Measurements from ENCODE around the gene KRTAP4-3. TPM values are rescaled to one million over a fixed set of nuclear protein-coding genes. Genes with fewer than 3 reads are reported as not detected.
"Not testable (repeated sequence)": the region's sequence is repeated elsewhere in the genome, so short reads cannot be mapped to it uniquely, and the experiment has no call there.

The KRTAP4-3 gene
- total RNA-seq, 1 donor, result not detected

DNA sequence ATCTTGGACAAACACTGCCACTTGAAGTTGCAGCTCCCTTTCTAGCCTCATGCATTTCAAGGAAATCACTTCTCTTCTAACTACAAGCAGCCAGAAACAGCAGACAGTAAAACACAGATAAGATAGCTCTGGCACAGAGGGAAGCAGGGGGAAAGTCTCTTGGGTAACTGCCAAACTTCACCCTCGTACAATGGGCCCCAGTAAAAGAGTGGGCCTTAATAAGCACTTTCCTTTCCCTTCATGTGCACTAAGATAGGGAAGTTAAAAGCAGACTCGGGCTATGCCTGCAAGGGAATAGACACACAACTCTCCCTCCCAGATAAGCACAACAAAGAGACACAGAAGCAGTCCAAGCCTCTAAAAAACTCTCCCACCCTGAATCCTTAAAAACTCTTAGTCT, 14.2 kb downstream of the KRTAP4-3 start:
- TF ChIP-seq, protein P1, sequence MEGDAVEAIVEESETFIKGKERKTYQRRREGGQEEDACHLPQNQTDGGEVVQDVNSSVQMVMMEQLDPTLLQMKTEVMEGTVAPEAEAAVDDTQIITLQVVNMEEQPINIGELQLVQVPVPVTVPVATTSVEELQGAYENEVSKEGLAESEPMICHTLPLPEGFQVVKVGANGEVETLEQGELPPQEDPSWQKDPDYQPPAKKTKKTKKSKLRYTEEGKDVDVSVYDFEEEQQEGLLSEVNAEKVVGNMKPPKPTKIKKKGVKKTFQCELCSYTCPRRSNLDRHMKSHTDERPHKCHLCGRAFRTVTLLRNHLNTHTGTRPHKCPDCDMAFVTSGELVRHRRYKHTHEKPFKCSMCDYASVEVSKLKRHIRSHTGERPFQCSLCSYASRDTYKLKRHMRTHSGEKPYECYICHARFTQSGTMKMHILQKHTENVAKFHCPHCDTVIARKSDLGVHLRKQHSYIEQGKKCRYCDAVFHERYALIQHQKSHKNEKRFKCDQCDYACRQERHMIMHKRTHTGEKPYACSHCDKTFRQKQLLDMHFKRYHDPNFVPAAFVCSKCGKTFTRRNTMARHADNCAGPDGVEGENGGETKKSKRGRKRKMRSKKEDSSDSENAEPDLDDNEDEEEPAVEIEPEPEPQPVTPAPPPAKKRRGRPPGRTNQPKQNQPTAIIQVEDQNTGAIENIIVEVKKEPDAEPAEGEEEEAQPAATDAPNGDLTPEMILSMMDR (IDR thresholded peaks at IDR 0.05; ENCODE audit: extremely low read depth, low read depth, low read length), result no peak

DNA sequence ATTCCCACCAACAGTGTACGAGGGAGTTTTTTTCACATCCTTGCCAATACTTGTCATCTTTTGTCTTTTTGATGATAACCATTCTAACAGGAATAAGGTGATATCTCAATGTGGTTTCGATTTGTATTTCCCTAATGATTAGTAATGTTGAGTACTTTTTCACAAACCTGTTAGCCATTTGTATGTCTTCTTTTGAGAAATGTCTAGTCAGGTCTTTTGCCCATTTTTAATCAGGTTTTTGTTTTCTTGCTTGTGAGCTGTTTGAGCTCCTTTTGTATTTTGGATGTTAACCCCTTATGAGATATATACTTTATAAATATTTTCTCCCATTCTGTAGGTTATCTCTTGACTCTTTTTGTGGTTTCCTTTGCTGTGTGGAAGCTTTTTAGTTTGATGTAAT, 16.5 kb downstream of the KRTAP4-3 start:
- Histone ChIP-seq H3K27me3 (ENCODE audit: insufficient read depth, low read length) (no peaks in the 10 kb centered on the region), H4K20me1 (ENCODE audit: insufficient read depth, low read length) (no peaks in the 10 kb centered on the region), H3K4me2 (ENCODE audit: insufficient read depth, low read length) (no peak overlapping the region), H3K36me3 (ENCODE audit: insufficient read depth, low read length) (no peaks in the 10 kb centered on the region), H3K27ac (ENCODE audit: low read depth, low read length) (no peak overlapping the region), H3K9me3 (ENCODE audit: low read depth, low read length) (no peaks in the 10 kb centered on the region), H3K4me3 (ENCODE audit: insufficient read depth, low read length) (no peak overlapping the region), H3K4me1 (ENCODE audit: insufficient read depth, low read length) (no peaks in the 10 kb centered on the region), H3K79me2 (ENCODE audit: insufficient read depth, low read length) (no peaks in the 10 kb centered on the region), H2AFZ (ENCODE audit: low read length) (no peak overlapping the region)
- no peak for DNase-seq (ENCODE audit: insufficient read length, low spot score, missing footprints)
- TF ChIP-seq, protein P1 (IDR thresholded peaks at IDR 0.05; ENCODE audit: extremely low read depth, low read depth, low read length), result no peak

More for the DNA sequence above, 14.2 kb downstream of the KRTAP4-3 start:
- Histone ChIP-seq H3K27me3 (ENCODE audit: insufficient read depth, low read length) (no peaks in the 10 kb centered on the region), H2AFZ (ENCODE audit: low read length) (no peak overlapping the region), H3K36me3 (ENCODE audit: insufficient read depth, low read length) (no peaks in the 10 kb centered on the region), H4K20me1 (ENCODE audit: insufficient read depth, low read length) (no peaks in the 10 kb centered on the region), H3K9me3 (ENCODE audit: low read depth, low read length) (no peaks in the 10 kb centered on the region), H3K79me2 (ENCODE audit: insufficient read depth, low read length) (no peaks in the 10 kb centered on the region), H3K4me1 (ENCODE audit: insufficient read depth, low read length) (no peaks in the 10 kb centered on the region), H3K4me3 (ENCODE audit: insufficient read depth, low read length) (no peak overlapping the region), H3K4me2 (ENCODE audit: insufficient read depth, low read length) (no peak overlapping the region), H3K27ac (ENCODE audit: low read depth, low read length) (no peak overlapping the region)
- DNase-seq (ENCODE audit: insufficient read length, low spot score, missing footprints), result no peak

DNA sequence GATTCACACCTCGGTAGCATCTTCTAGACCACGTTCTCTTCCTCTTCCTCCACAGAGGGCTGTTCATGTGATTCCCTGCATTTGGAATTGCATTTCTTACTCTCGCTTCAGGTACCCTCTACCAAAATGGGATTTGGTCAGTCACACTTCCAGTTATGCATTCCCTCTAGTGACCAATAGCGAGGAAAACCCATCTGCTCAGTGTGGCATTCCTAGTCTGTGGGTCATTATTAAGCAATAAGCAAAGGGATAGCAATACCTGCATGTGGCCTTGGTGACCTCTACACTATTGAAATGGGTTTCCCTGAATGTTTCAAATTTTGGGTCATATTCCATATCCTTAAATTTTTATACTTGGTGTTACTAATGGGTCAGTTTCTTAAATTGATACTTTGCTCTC, 18.0 kb downstream of the KRTAP4-3 start:
- H3K36me3 ChIP-seq (ENCODE audit: insufficient read depth, low read length), result no peaks in the 10 kb centered on the region
- TF ChIP-seq, protein P1 (IDR thresholded peaks at IDR 0.05; ENCODE audit: extremely low read depth, low read depth, low read length), result no peak
- no peaks in the 10 kb centered on the region for H4K20me1 ChIP-seq (ENCODE audit: insufficient read depth, low read length)

DNA sequence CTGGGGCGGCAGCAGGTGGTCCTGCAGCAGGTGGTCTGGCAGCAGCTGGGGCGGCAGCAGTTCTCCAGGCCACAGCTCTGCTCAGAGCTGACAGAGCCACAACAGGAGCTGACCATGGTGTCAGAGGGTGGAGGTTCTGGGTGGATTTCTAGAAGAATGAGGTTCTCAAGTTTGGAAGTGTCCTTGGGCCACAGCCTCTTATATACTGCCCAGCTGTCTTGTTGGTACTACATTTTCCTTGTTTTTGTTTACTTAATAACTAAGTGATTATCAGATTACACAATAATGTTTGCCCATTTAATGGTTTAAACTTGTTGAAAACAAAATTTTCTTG, 18.4 kb downstream of the KRTAP4-3 start, which contains the start of gene KRTAP4-5:
KRTAP4-5 (minus strand) TSS at position 174 of the 334 bp plus-strand sequence; CDS start at position 116, 58 bp downstream.
- H3K4me3 ChIP-seq (ENCODE audit: insufficient read depth, low read length), result no peak within 1 kb of the TSS
- H3K27ac ChIP-seq (ENCODE audit: low read depth, low read length), result no peak within 1 kb of the TSS
- H3K27me3 ChIP-seq (ENCODE audit: insufficient read depth, low read length), result no peaks in the 10 kb centered on the region
- H3K4me1 ChIP-seq (ENCODE audit: insufficient read depth, low read length), result no peaks in the 10 kb centered on the region
- no peak within 1 kb of the TSS for H2AFZ ChIP-seq (ENCODE audit: low read length)
- H3K9me3 ChIP-seq (ENCODE audit: low read depth, low read length), result no peaks in the 10 kb centered on the region
- H3K4me2 ChIP-seq (ENCODE audit: insufficient read depth, low read length), result no peak within 1 kb of the TSS
- no peaks in the 10 kb centered on the region for H3K36me3 ChIP-seq (ENCODE audit: insufficient read depth, low read length)
- TF ChIP-seq, protein P1 (IDR thresholded peaks at IDR 0.05; ENCODE audit: extremely low read depth, low read depth, low read length), result no peak
- no peaks in the 10 kb centered on the region for H3K79me2 ChIP-seq (ENCODE audit: insufficient read depth, low read length)
- H4K20me1 ChIP-seq (ENCODE audit: insufficient read depth, low read length), result no peaks in the 10 kb centered on the region
- DNase-seq (ENCODE audit: insufficient read length, low spot score, missing footprints), result no peak

More for the DNA sequence above, 18.0 kb downstream of the KRTAP4-3 start:
- H3K4me3 ChIP-seq (ENCODE audit: insufficient read depth, low read length), result no peak overlapping the region
- H3K9me3 ChIP-seq (ENCODE audit: low read depth, low read length), result no peaks in the 10 kb centered on the region
- no peaks in the 10 kb centered on the region for H3K79me2 ChIP-seq (ENCODE audit: insufficient read depth, low read length)
- H3K27me3 ChIP-seq (ENCODE audit: insufficient read depth, low read length), result no peaks in the 10 kb centered on the region
- H3K4me2 ChIP-seq (ENCODE audit: insufficient read depth, low read length), result no peak overlapping the region
- no peaks in the 10 kb centered on the region for H3K4me1 ChIP-seq (ENCODE audit: insufficient read depth, low read length)
- no peak overlapping the region for H3K27ac ChIP-seq (ENCODE audit: low read depth, low read length)
- DNase-seq (ENCODE audit: insufficient read length, low spot score, missing footprints), result no peak
- H2AFZ ChIP-seq (ENCODE audit: low read length), result no peak overlapping the region

DNA sequence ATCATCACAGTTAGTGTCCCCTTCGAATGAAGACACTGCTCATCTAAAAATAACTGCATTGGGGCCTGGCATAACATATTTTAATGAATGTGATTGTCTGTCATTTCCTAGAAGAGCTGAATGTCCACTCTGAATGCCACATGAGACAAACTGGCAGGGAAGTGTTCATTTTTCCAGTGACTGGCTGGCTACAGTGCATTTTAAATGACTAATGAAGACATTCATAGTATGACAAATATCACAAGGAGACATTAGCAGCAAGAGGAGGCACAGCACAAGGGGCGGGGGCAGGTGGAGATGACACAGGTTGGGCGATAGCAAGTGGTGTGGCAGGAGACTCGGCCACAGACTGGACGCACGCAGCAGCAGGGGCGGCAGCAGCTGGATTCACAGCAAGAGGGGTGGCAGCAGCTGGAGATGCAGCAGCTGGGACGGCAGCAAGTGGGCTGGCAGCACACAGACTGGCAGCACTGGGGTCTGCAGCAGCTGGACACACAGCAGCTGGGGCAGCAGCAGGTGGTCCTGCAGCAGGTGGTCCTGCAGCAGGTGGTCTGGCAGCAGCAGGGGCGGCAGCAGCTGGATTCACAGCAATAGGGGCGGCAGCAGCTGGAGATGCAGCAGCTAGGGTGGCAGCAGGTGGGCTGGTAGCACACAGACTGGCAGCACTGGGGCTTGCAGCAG, 18.9 kb downstream of the KRTAP4-3 start:
- not testable (repeated sequence) for H3K4me3 ChIP-seq (ENCODE audit: insufficient read depth, low read length); H3K9me3 ChIP-seq (ENCODE audit: low read depth, low read length); H3K27me3 ChIP-seq (ENCODE audit: insufficient read depth, low read length); H3K27ac ChIP-seq (ENCODE audit: low read depth, low read length); H4K20me1 ChIP-seq (ENCODE audit: insufficient read depth, low read length); H3K36me3 ChIP-seq (ENCODE audit: insufficient read depth, low read length); H3K4me1 ChIP-seq (ENCODE audit: insufficient read depth, low read length); DNase-seq (ENCODE audit: insufficient read length, low spot score, missing footprints); H3K79me2 ChIP-seq (ENCODE audit: insufficient read depth, low read length); H3K4me2 ChIP-seq (ENCODE audit: insufficient read depth, low read length); H2AFZ ChIP-seq (ENCODE audit: low read length)

Data from osteoblast (primary cell).